ENCODE results near the gene ITPRIP. TPM values are rescaled to one million over a fixed set of nuclear protein-coding genes. Genes with fewer than 3 reads are reported as not detected.

The ITPRIP gene
- total RNA-seq, 1 donor from 2014 or later, result 14.5 TPM

GRCh38 chr10:104300002-104300735 lies 38.1 kb downstream of the ITPRIP start:
- no peaks in the 10 kb centered on the region for H3K36me3 Mint-ChIP-seq (ENCODE audit: low read depth)
- no peak for TF ChIP-seq CTCF (IDR thresholded peaks at IDR 0.05)
- H3K4me1 Mint-ChIP-seq (ENCODE audit: low read depth), result peaks cover 41% of the 10 kb centered on the region
- no peaks in the 10 kb centered on the region for H3K27me3 Mint-ChIP-seq (ENCODE audit: low read depth)
- DNase-seq (ENCODE audit: low spot score), result no peak
- H3K27ac Mint-ChIP-seq (ENCODE audit: unreplicated experiment), result peak overlapping the region; percentile 98
- peaks cover 5% of the 10 kb centered on the region for H3K9me3 Mint-ChIP-seq (ENCODE audit: low read depth)
- H3K4me3 Mint-ChIP-seq (ENCODE audit: unreplicated experiment), result no peak overlapping the region

- peak overlapping the region; percentile 98 for H3K27ac Mint-ChIP-seq (ENCODE audit: unreplicated experiment)
- H3K4me1 Mint-ChIP-seq (ENCODE audit: low read depth), result peaks cover 42% of the 10 kb centered on the region
- H3K9me3 Mint-ChIP-seq (ENCODE audit: low read depth), result peaks cover 5% of the 10 kb centered on the region
- no peaks in the 10 kb centered on the region for H3K36me3 Mint-ChIP-seq (ENCODE audit: low read depth)
- no peak for DNase-seq (ENCODE audit: low spot score)
- no peaks in the 10 kb centered on the region for H3K27me3 Mint-ChIP-seq (ENCODE audit: low read depth)
- H3K4me3 Mint-ChIP-seq (ENCODE audit: unreplicated experiment), result no peak overlapping the region
- TF ChIP-seq CTCF (IDR thresholded peaks at IDR 0.05), result no peak
Measured at GRCh38 chr10:104299031-104299904, 39.0 kb downstream of the ITPRIP start.

GRCh38 chr10:104297697-104298660 lies 40.3 kb downstream of the ITPRIP start:
- no peak for DNase-seq (ENCODE audit: low spot score)
- peaks cover under 1% of the 10 kb centered on the region for H3K9me3 Mint-ChIP-seq (ENCODE audit: low read depth)
- H3K4me1 Mint-ChIP-seq (ENCODE audit: low read depth), result peaks cover 44% of the 10 kb centered on the region
- H3K36me3 Mint-ChIP-seq (ENCODE audit: low read depth), result no peaks in the 10 kb centered on the region
- H3K27ac Mint-ChIP-seq (ENCODE audit: unreplicated experiment), result no peak overlapping the region
- no peaks in the 10 kb centered on the region for H3K27me3 Mint-ChIP-seq (ENCODE audit: low read depth)
- peak; percentile 72 for TF ChIP-seq CTCF (IDR thresholded peaks at IDR 0.05)
- H3K4me3 Mint-ChIP-seq (ENCODE audit: unreplicated experiment), result no peak overlapping the region

- no peak for DNase-seq (ENCODE audit: low spot score)
- Mint-ChIP-seq H3K9me3 (ENCODE audit: low read depth) (no peaks in the 10 kb centered on the region), H3K4me1 (ENCODE audit: low read depth) (peaks cover 46% of the 10 kb centered on the region), H3K36me3 (ENCODE audit: low read depth) (no peaks in the 10 kb centered on the region), H3K27me3 (ENCODE audit: low read depth) (no peaks in the 10 kb centered on the region), H3K4me3 (ENCODE audit: unreplicated experiment) (no peak overlapping the region), H3K27ac (ENCODE audit: unreplicated experiment) (no peak overlapping the region)
- no peak for TF ChIP-seq CTCF (IDR thresholded peaks at IDR 0.05)
Measured at GRCh38 chr10:104296687-104297436, 41.4 kb downstream of the ITPRIP start.

Data from chondrocyte (in vitro differentiated cells).